ENCODE data around the gene ATP13A5. TPM values are rescaled to one million over a fixed set of nuclear protein-coding genes. Genes with fewer than 3 reads are reported as not detected.

Gene ATP13A5
- total RNA-seq, 1 donor from 2014 or later = not detected

GRCh38 chr3:193261970-193262369, 116.6 kb downstream of the ATP13A5 start:
- no peak for DNase-seq (ENCODE audit: low spot score in 2 of 2, unreplicated experiment in 2 of 2)
- Mint-ChIP-seq H3K4me3 (no peak overlapping the region), H3K27me3 (ENCODE audit: low read depth) (no peaks in the 10 kb centered on the region), H3K27ac (no peak overlapping the region), H3K9me3 (peaks cover 4% of the 10 kb centered on the region), H3K4me1 (no peaks in the 10 kb centered on the region), H3K36me3 (no peaks in the 10 kb centered on the region)
- TF ChIP-seq CTCF (IDR thresholded peaks at IDR 0.05; ENCODE audit: unreplicated experiment) = no peak

GRCh38 chr3:193253986-193254660, 124.4 kb downstream of the ATP13A5 start:
- no peaks in the 10 kb centered on the region for H3K4me1 Mint-ChIP-seq
- H3K27ac Mint-ChIP-seq = no peak overlapping the region
- H3K4me3 Mint-ChIP-seq = no peak overlapping the region
- TF ChIP-seq CTCF (IDR thresholded peaks at IDR 0.05; ENCODE audit: unreplicated experiment) = no peak
- H3K9me3 Mint-ChIP-seq = peaks cover 22% of the 10 kb centered on the region
- DNase-seq (ENCODE audit: low spot score in 2 of 2, unreplicated experiment in 2 of 2) = no peak
- peaks cover 9% of the 10 kb centered on the region for H3K36me3 Mint-ChIP-seq
- peaks cover 3% of the 10 kb centered on the region for H3K27me3 Mint-ChIP-seq (ENCODE audit: low read depth)

DNA sequence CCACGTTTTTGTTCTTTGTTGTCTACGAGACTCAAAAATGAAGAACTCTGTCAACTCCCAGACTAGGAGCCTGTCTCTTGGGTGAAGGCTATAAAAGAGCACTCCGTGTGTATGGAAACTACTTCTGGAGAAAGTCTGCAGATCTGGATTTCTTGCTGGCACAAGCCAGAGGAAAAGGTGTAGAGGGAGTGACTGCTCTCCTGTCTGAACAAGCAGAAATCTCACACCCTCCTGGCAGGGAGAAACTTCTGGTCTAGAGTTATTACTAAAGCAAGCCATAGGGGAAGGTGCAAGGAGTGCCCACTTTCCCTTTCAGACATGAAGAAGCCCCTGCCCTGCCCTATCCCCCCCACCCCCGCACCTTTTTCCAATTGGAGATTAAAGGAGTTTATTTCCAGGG, 128.1 kb downstream of the ATP13A5 start:
- no peak overlapping the region for H3K4me3 Mint-ChIP-seq
- peaks cover 3% of the 10 kb centered on the region for H3K27me3 Mint-ChIP-seq (ENCODE audit: low read depth)
- no peak for TF ChIP-seq CTCF (IDR thresholded peaks at IDR 0.05; ENCODE audit: unreplicated experiment)
- H3K4me1 Mint-ChIP-seq = no peaks in the 10 kb centered on the region
- DNase-seq (ENCODE audit: low spot score in 2 of 2, unreplicated experiment in 2 of 2) = no peak
- peaks cover 49% of the 10 kb centered on the region for H3K9me3 Mint-ChIP-seq
- peaks cover 15% of the 10 kb centered on the region for H3K36me3 Mint-ChIP-seq
- no peak overlapping the region for H3K27ac Mint-ChIP-seq

DNA sequence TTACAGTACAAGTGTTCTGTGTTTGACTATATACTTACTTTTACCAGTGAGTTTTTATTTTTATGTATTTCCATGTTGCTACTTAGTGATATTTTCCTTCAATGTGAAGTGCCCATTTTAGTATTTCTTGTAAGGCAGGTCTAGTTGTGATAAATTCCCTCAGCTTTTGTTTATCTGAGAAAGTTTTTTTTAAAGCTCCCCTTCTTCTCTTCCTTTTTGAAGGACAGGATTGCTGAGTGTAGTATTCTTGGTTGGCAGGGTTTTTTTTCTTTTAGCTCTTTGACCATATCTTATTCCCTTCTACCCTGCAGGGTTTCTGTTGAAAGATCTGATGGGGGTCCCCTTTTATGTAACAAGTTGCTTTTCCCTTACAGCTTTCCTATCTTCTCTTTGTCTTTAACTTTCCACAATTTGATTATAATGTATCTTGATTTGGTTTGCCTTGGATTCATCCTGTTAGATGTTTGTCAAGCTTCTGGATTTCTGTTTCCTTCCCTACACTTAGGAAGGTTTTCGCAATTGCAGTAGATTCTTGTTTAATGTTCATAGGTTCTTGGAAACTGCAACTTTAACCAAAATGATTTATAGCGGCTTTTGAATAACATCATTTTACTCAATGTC, 129.6 kb downstream of the ATP13A5 start:
- Mint-ChIP-seq H3K4me1 (no peaks in the 10 kb centered on the region), H3K36me3 (peaks cover 15% of the 10 kb centered on the region), H3K27ac (no peak overlapping the region), H3K4me3 (no peak overlapping the region), H3K9me3 (peaks cover 55% of the 10 kb centered on the region), H3K27me3 (ENCODE audit: low read depth) (peaks cover 3% of the 10 kb centered on the region)
- no peak for DNase-seq (ENCODE audit: low spot score in 2 of 2, unreplicated experiment in 2 of 2)
- TF ChIP-seq CTCF (IDR thresholded peaks at IDR 0.05; ENCODE audit: unreplicated experiment) = no peak

- Mint-ChIP-seq H3K4me3 (no peak overlapping the region), H3K36me3 (peaks cover 2% of the 10 kb centered on the region), H3K9me3 (peaks cover 32% of the 10 kb centered on the region), H3K27ac (no peak overlapping the region), H3K27me3 (ENCODE audit: low read depth) (peaks cover 11% of the 10 kb centered on the region), H3K4me1 (peaks cover 18% of the 10 kb centered on the region)
- no peak for DNase-seq (ENCODE audit: low spot score in 2 of 2, unreplicated experiment in 2 of 2)
- no peak for TF ChIP-seq CTCF (IDR thresholded peaks at IDR 0.05; ENCODE audit: unreplicated experiment)
These were observed 135.0 kb downstream of the ATP13A5 start for GRCh38 chr3:193243571-193243970.

Data from mesothelial cell of epicardium (in vitro differentiated cells).